ENCODE results near the gene SATB2.

The SATB2 gene

DNA sequence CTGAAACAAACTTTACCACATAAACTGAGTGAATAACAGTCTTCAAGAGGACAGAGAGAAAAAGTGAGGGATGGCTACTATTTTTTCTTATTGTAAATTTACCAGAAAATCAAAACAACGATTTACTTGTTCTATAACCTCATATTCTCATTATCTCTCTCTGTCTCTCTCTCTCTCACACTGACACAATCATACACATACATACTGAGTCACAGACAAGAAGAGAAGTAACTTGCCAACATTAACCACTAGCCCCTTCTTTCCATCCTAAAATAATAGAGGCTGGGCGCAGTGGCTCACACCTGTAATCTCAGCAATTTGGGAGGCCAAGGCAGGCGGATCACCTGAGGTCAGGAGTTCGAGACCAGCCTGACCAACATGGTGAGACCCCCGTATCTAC, 18.2 kb downstream of the SATB2 start:
- DNase-seq (ENCODE audit: low spot score) = no peak
- Histone ChIP-seq H3K27ac (no peak overlapping the region), H3K4me3 (no peak overlapping the region)
- no peak for TF ChIP-seq CTCF (IDR thresholded peaks at IDR 0.05)

- no peak for DNase-seq (ENCODE audit: low spot score)
- Histone ChIP-seq H3K27ac (no peak overlapping the region), H3K4me3 (no peak overlapping the region)
- TF ChIP-seq CTCF (IDR thresholded peaks at IDR 0.05) = no peak
Observed at GRCh38 chr2:199439066-199439465, 18.7 kb downstream of the SATB2 start.

DNA sequence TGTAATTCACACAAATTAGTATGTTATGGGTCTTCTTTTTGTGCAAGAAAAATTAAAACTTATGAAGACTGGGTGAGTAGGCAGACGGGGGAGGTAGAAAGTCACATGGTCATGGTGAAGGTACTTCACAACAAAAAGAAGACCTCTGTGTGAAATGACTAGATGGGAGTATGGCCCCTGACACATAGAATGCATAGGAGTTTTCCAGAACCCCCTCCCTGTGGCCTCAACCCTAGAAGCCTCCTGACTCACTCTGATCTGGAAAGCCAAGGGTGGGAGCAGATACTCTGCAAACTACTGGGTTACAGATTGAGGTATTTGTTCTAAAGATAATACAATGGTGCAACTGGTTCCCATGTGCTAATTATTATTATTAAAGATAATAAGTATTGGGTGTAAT, 23.2 kb downstream of the SATB2 start:
- DNase-seq (ENCODE audit: low spot score) = no peak
- H3K4me3 ChIP-seq = no peak overlapping the region
- H3K27ac ChIP-seq = no peak overlapping the region
- TF ChIP-seq CTCF (IDR thresholded peaks at IDR 0.05) = no peak

DNA sequence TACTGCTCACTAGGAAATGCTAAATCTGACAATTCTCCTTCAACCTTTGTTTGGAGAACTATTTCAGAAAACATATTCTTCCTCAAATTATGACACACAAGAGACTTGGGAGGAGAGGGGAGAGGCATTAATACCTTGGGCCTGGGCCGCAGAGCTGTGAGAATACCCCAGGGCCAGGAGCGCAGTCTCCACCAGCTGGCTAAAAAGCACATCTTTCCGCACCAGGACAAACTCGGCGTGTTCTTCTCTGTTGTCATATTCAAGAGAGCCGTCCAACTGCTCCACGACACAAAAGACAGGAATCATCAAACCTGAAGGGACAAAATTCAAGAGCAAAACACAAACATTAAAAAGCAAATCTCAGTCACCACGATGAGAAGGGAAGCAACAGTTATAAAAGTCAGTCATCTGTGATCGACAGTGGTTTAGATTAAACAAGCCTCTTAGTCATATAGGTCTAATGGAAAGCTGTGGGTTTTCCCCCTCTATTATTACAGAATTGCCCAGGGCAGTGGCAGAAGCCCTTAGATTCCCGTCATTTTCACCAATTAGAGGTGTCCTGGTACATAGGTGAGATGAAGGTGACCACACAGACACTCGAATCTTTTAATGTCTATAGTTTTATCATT, 24.4 kb downstream of the SATB2 start:
- no peak overlapping the region for H3K4me3 ChIP-seq
- DNase-seq (ENCODE audit: low spot score) = no peak
- no peak for TF ChIP-seq CTCF (IDR thresholded peaks at IDR 0.05)
- no peak overlapping the region for H3K27ac ChIP-seq

GRCh38 chr2:199431746-199432213, 26.0 kb downstream of the SATB2 start:
- no peak overlapping the region for H3K4me3 ChIP-seq
- TF ChIP-seq CTCF (IDR thresholded peaks at IDR 0.05) = no peak
- DNase-seq (ENCODE audit: low spot score) = no peak
- H3K27ac ChIP-seq = no peak overlapping the region

- no peak for TF ChIP-seq CTCF (IDR thresholded peaks at IDR 0.05)
- DNase-seq (ENCODE audit: low spot score) = no peak
- no peak overlapping the region for H3K27ac ChIP-seq
- no peak overlapping the region for H3K4me3 ChIP-seq
Observed at GRCh38 chr2:199430214-199430613, 27.5 kb downstream of the SATB2 start.

DNA sequence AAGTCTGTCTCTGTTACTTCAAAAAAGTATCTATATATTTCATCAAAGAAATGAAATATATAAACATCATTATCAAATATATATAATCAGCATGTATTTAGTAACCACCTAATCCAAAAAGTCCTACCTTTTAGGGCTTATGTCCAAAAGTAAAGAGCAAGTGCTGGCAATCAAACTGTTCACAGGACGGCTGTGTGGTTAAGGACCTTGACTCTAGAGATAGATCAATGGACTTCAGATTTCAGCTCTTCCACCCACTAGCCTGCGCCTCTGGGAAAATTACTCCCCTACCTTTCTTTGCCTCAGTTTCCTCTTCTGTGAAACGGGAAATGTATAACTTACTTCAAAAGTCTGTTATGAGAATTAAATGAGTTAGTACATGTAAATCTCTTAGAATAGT, 29.4 kb downstream of the SATB2 start:
- no peak overlapping the region for H3K4me3 ChIP-seq
- no peak for TF ChIP-seq CTCF (IDR thresholded peaks at IDR 0.05)
- no peak for DNase-seq (ENCODE audit: low spot score)
- H3K27ac ChIP-seq = no peak overlapping the region
